K562 (cell line): Measurements from ENCODE around the gene KDM2B. TPM values are rescaled to one million over a fixed set of nuclear protein-coding genes. Genes with fewer than 3 reads are reported as not detected.
A peak's percentile ranks its signal among the peaks of the same experiment; 100 is the strongest.

Experiments used
- DIDO1 ChIP-seq: fragments of 450-650 bp; IDR thresholded peaks from 2 replicates; pipeline ENCODE4 v1.6.1; 2016; ENCODE audit warnings: low read depth, missing biosample characterization, missing genetic modification characterization
- ESRRA ChIP-seq: fragments of 450-650 bp; IDR thresholded peaks from 2 replicates; pipeline ENCODE4 v1.6.1; 2014; ENCODE audit warnings: low read depth, mild to moderate bottlenecking, moderate library complexity, borderline replicate concordance
- GABPB1 ChIP-seq: sonication (generic); formaldehyde crosslinking; IDR thresholded peaks from 2 replicates; pipeline ENCODE4 v1.8.0; 2022; ENCODE audit warnings: mild to moderate bottlenecking, missing genetic modification reagents
- PTTG1 ChIP-seq: fragments of 450-650 bp; IDR thresholded peaks from 2 replicates; pipeline ENCODE4 v1.6.1; 2016; ENCODE audit warnings: low read depth, mild to moderate bottlenecking, missing genetic modification characterization, missing compliant biosample characterization
- TCF3 ChIP-seq: sonication (generic); formaldehyde crosslinking; IDR thresholded peaks from 2 replicates; pipeline ENCODE4 v1.4.0; 2020; ENCODE audit warnings: mild to moderate bottlenecking, missing genetic modification reagents
- THAP7 ChIP-seq: fragments of 250-450 bp; sonication (Bioruptor Pico); IDR thresholded peaks from 2 replicates; pipeline ENCODE4 v1.5.0; 2021
- ZNF184 ChIP-seq: sonication (generic); formaldehyde crosslinking; IDR thresholded peaks from 2 replicates; pipeline ENCODE4 v1.5.0; 2020; ENCODE audit warnings: missing genetic modification reagents
- ZNF217 ChIP-seq: sonication (generic); formaldehyde crosslinking; IDR thresholded peaks from 2 replicates; pipeline ENCODE4 v1.8.0; 2022; ENCODE audit warnings: mild to moderate bottlenecking, missing genetic modification reagents
- ZNF592 ChIP-seq: fragments of 450-650 bp; IDR thresholded peaks from 2 replicates; pipeline ENCODE4 v1.6.1; 2017; ENCODE audit warnings: antibody characterized with exemption, mild to moderate bottlenecking
- ZNF75A ChIP-seq: fragments of 450-650 bp; formaldehyde crosslinking; IDR thresholded peaks from 2 replicates; pipeline ENCODE4 v1.4.0; 2020; ENCODE audit warnings: mild to moderate bottlenecking
- polyA plus RNA-seq, 8 experiments: library from polyadenylated mRNA; depleted of rRNA in 4 of 8; stranded (reverse) in 5 of 8; unstranded in 3 of 8; fragments of >200 nt; fragmentation: Nextera tagmentation in 2 of 8; fragmentation: Illumina TruSeq in 1 of 8; extraction: Ambion mirVana in 2 of 8; extraction: Trizol in 1 of 8; gene quantifications; 2 replicates each; pipeline versions ENCODE4 v1.2.1 to v1.2.3, GENCODE V29; 2011 to 2014; ENCODE audit warnings: inconsistent platforms in 1 of 8, missing spikeins in 1 of 8
- total RNA-seq, 7 experiments: library from RNA; depleted of rRNA in 6 of 7; stranded (reverse); fragments of >200 nt in 6 of 7; fragmentation: Illumina TruSeq in 2 of 7; extraction: Trizol in 2 of 7; gene quantifications; 2 replicates each; pipeline versions ENCODE4 v1.2.1 to v1.2.3, GENCODE V29; 2011 to 2021; ENCODE audit warnings: low replicate concordance in 1 of 7
- TF ChIP-seq, protein P1 (sequence below): fragments of 250-450 bp; sonication (Bioruptor Pico); IDR thresholded peaks from 2 replicates; pipeline ENCODE4 v1.5.1; 2021; ENCODE audit warnings: mild to moderate bottlenecking
- TF ChIP-seq, protein P2 (sequence below): IDR thresholded peaks from 2 replicates; pipeline ENCODE4 v1.6.1; 2014; ENCODE audit warnings: antibody characterized with exemption
- TF ChIP-seq, protein P3 (sequence below): fragments of 250-450 bp; sonication (Bioruptor Pico); IDR thresholded peaks from 2 replicates; pipeline ENCODE4 v1.8.0; 2022; ENCODE audit warnings: inconsistent platforms, mild to moderate bottlenecking, moderate library complexity, borderline replicate concordance

KDM2B gene
- total and polyA plus RNA-seq, 9 of the 15 experiments (the other 6 are each of a cell fraction or from before 2014, with no cell fraction given), result 7.4 to 50.5 (median 22.5) TPM

DNA sequence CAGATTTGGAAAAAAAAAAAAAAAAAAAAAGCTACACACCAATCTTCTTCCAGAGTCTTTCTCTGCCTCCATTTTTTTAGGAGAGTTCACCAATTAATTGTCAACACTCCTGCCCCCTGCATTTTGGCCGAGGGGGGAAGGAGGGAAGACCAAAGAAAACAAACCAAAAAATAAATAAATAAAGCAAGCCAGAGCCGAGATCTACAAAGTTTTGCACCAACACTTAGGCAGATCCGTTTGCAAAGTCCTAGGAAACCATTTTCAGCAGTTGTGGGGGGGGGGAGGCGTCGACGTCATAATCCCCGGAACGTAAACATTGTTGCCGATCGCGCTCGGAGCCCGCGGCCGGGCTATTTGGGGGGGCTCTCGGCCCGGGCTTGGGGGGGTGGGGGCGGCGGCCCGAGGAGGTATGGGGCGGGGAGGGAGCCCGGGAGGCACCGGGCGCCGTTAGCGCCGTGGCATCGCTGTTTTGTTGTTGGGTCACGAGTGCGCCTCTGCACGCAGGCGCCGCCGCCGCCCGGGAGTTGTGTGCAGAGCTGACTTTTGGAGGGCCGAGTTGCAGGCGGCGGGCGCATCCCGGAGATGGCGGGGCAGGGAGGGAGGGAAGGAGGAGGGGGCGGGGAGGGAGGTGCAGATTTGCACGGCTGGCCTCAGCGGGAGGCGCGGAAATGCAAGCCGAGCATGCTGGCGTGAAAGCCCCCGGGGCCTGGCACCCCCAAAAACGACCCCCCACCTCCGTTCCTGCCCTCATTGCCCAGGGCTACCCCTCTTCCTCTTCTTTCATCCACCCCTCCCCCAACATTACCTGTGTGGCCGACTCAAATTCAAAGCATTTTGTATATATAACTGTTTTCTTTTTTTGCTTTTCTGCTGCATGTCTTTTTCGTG, 598 bp downstream of the KDM2B start (continued):
- no peak for TF ChIP-seq ZNF217 (CRISPR knock-in tag)
- no peak for TF ChIP-seq THAP7 (CRISPR knock-in tag)
- TF ChIP-seq, protein P1, sequence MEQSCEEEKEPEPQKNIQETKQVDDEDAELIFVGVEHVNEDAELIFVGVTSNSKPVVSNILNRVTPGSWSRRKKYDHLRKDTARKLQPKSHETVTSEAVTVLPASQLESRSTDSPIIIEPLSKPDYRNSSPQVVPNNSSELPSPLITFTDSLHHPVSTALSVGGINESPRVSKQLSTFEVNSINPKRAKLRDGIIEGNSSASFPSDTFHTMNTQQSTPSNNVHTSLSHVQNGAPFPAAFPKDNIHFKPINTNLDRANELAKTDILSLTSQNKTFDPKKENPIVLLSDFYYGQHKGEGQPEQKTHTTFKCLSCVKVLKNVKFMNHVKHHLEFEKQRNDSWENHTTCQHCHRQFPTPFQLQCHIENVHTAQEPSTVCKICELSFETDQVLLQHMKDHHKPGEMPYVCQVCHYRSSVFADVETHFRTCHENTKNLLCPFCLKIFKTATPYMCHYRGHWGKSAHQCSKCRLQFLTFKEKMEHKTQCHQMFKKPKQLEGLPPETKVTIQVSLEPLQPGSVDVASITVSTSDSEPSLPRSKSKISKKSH (CRISPR knock-in tag), result no peak
- TF ChIP-seq DIDO1, result no peak
- TF ChIP-seq ESRRA, result no peak
- TF ChIP-seq ZNF184 (CRISPR knock-in tag), result no peak
- no peak for TF ChIP-seq PTTG1 (tag)
- no peak for TF ChIP-seq ZNF592
- TF ChIP-seq, protein P2, sequence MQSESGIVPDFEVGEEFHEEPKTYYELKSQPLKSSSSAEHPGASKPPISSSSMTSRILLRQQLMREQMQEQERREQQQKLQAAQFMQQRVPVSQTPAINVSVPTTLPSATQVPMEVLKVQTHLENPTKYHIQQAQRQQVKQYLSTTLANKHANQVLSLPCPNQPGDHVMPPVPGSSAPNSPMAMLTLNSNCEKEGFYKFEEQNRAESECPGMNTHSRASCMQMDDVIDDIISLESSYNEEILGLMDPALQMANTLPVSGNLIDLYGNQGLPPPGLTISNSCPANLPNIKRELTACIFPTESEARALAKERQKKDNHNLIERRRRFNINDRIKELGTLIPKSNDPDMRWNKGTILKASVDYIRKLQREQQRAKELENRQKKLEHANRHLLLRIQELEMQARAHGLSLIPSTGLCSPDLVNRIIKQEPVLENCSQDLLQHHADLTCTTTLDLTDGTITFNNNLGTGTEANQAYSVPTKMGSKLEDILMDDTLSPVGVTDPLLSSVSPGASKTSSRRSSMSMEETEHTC, result peak; percentile 70; the same call in 1 of the 2 replicates
- TF ChIP-seq, protein P3, sequence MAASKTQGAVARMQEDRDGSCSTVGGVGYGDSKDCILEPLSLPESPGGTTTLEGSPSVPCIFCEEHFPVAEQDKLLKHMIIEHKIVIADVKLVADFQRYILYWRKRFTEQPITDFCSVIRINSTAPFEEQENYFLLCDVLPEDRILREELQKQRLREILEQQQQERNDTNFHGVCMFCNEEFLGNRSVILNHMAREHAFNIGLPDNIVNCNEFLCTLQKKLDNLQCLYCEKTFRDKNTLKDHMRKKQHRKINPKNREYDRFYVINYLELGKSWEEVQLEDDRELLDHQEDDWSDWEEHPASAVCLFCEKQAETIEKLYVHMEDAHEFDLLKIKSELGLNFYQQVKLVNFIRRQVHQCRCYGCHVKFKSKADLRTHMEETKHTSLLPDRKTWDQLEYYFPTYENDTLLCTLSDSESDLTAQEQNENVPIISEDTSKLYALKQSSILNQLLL (CRISPR knock-in tag), result no peak
- TF ChIP-seq TCF3 (CRISPR knock-in tag), result no peak
- TF ChIP-seq ZNF75A (CRISPR knock-in tag), result no peak
- TF ChIP-seq GABPB1 (CRISPR knock-in tag), result no peak
